Breast epithelium (tissue), 4 donors: ENCODE results near the gene ATRN. TPM values are rescaled to one million over a fixed set of nuclear protein-coding genes. Genes with fewer than 3 reads are reported as not detected.

Source experiments
- DNase-seq, 2 donors: peaks; one replicate each; pipeline ENCODE4 v3.0.0-alpha.2; 2019; ENCODE audit warnings: low spot score in 2 of 2
- H3K27ac ChIP-seq, 2 donors: fragments of 200-600 bp; sonication (generic) in 1 of 2; one replicate each; pipeline ENCODE4 v1.5.1; 2016 to 2019; ENCODE audit warnings: mild to moderate bottlenecking in 1 of 2
- H3K27me3 ChIP-seq, 2 donors: fragments of 200-600 bp; sonication (generic) in 1 of 2; one replicate each; pipeline versions ENCODE4 v1.5.1 to v1.6.0; 2017 to 2019; ENCODE audit warnings: control low read depth in 1 of 2, mild to moderate bottlenecking in 1 of 2
- H3K36me3 ChIP-seq: fragments of 200-600 bp; one replicate; pipeline ENCODE4 v1.5.1; 2019
- H3K4me1 ChIP-seq, 2 donors: fragments of 200-600 bp; sonication (generic); one replicate each; pipeline ENCODE4 v1.5.1; 2016 to 2019; ENCODE audit warnings: control low read depth in 1 of 2
- H3K4me3 ChIP-seq, 3 donors: fragments of 200-600 bp; sonication (generic); 1 replicate in 2 of 3; 2 replicates in 1 of 3; pipeline ENCODE4 v1.5.1; 2016 to 2019; ENCODE audit warnings: mild to moderate bottlenecking in 3 of 3, moderate library complexity in 2 of 3
- H3K9me3 ChIP-seq, 2 donors: fragments of 200-600 bp; sonication (generic) in 1 of 2; one replicate each; pipeline ENCODE4 v1.5.1; 2016 to 2019; ENCODE audit warnings: control low read depth in 1 of 2
- POLR2A ChIP-seq: fragments of 450-650 bp; IDR thresholded peaks from one replicate; pipeline ENCODE4 v1.6.1; 2016; ENCODE audit warnings: antibody characterized with exemption, mild to moderate bottlenecking, moderate library complexity
- POLR2AphosphoS5 ChIP-seq, 3 donors: sonication (generic); formaldehyde crosslinking; IDR thresholded peaks; one replicate each; pipeline ENCODE4 v1.6.1; 2017; ENCODE audit warnings: antibody characterized with exemption in 3 of 3
- intact Hi-C: fragments of 100-400 bp; cut with DNase I; formaldehyde crosslinking; loops from one replicate; pipeline ENCODE4 v1.15.1; 2023; ENCODE audit warnings: low total_unique reads
- total RNA-seq, 3 donors: library from RNA; depleted of rRNA; stranded (reverse); fragments of >200 nt; gene quantifications; one replicate each; pipeline ENCODE4 v1.1.0, GENCODE V29; 2016
- TF ChIP-seq, protein P1 (sequence below), 3 donors: fragments of 450-650 bp; IDR thresholded peaks; one replicate each; pipeline ENCODE4 v1.5.1; 2016 to 2017; ENCODE audit warnings: antibody characterized with exemption in 3 of 3, mild to moderate bottlenecking in 3 of 3, moderate library complexity in 3 of 3

ATRN gene
- total RNA-seq, 3 donors from 2014 or later: 26.5 to 35.6 (median 32.3) TPM

GRCh38 chr20:3477861-3478544 is 7.2 kb downstream of the ATRN start:
- Histone ChIP-seq H3K36me3 (no peaks in the 10 kb centered on the region), H3K4me1 (peaks cover 0 to under 1% of the 10 kb centered on the region in 2 donors), H3K27ac (no peak overlapping the region), H3K4me3 (no peak overlapping the region), H3K9me3 (no peaks in the 10 kb centered on the region), H3K27me3 (no peaks in the 10 kb centered on the region)
- TF ChIP-seq, protein P1, sequence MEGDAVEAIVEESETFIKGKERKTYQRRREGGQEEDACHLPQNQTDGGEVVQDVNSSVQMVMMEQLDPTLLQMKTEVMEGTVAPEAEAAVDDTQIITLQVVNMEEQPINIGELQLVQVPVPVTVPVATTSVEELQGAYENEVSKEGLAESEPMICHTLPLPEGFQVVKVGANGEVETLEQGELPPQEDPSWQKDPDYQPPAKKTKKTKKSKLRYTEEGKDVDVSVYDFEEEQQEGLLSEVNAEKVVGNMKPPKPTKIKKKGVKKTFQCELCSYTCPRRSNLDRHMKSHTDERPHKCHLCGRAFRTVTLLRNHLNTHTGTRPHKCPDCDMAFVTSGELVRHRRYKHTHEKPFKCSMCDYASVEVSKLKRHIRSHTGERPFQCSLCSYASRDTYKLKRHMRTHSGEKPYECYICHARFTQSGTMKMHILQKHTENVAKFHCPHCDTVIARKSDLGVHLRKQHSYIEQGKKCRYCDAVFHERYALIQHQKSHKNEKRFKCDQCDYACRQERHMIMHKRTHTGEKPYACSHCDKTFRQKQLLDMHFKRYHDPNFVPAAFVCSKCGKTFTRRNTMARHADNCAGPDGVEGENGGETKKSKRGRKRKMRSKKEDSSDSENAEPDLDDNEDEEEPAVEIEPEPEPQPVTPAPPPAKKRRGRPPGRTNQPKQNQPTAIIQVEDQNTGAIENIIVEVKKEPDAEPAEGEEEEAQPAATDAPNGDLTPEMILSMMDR (IDR thresholded peaks at IDR 0.05): no peak
- no peak for TF ChIP-seq POLR2A
- no peak for TF ChIP-seq POLR2AphosphoS5 (IDR thresholded peaks at IDR 0.05)
- no peak for DNase-seq
- intact Hi-C loops: no loop called here

DNA sequence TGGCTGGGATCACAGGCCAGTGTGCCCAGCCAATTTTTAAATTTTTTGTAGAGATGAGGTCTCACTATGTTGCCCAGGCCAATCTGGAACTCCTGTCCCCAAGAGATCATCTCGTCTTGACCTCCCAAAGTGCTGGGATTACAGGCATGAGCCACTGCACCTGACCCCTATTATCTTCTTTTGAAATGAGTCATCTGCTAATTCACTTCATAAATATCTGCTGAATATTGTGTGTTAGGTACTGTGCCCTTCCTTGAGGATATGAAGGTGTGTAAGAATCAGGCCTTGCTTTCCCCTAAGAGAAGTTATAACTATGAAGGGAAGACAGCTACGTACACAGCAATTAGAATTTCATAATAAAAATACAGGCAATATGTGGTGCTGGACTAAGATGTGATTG is 8.2 kb downstream of the ATRN start:
- H3K27me3 ChIP-seq: no peaks in the 10 kb centered on the region
- H3K4me3 ChIP-seq: no peak overlapping the region
- no peaks in the 10 kb centered on the region for H3K36me3 ChIP-seq
- TF ChIP-seq, protein P1 (IDR thresholded peaks at IDR 0.05): no peak
- no peak for TF ChIP-seq POLR2AphosphoS5 (IDR thresholded peaks at IDR 0.05)
- TF ChIP-seq POLR2A: no peak
- no peaks in the 10 kb centered on the region for H3K4me1 ChIP-seq
- intact Hi-C loops: no loop called here
- no peak overlapping the region for H3K27ac ChIP-seq
- no peaks in the 10 kb centered on the region for H3K9me3 ChIP-seq
- DNase-seq: no peak

DNA sequence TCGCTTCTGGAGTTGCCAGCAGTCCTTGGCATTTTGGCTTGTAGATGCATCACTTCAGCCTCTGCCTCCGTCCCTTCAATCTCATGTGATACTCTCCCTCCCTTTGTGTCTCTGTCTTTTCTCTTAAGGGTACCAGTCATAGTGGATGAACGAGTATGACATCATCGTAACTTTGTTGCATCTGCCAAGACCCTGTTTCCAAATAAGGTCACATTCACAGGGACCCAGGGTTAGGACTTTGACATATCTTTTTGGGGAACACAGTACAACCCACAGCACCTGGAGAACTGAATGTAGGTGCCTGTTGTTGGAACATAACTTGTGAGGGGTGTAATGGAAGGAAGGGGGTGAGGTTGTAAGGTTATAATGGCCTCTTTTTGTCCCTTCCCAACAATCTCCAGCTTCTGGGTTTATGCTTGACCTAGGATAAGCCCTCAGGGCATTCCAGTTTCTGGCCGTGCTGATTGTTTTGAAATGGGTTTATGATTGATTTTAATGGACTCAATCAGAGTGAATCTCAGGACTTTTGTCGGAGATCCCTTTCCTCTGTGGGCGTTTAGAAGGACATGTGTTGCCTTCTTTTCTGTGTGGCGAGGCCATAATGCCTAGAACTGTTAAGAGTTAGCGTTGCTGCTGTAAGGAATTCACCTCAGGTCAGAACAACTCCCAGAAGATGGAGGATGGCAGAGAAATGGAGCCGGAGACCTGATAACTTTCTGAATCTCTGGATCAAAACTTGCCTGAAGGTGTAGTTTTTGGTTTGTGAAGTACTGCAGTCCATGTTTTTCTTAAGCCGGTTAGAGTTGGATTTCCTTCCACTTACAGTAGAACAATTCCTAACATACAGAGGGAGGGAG is 9.2 kb downstream of the ATRN start:
- H3K27me3 ChIP-seq: no peaks in the 10 kb centered on the region
- no peaks in the 10 kb centered on the region for H3K4me1 ChIP-seq
- no peak overlapping the region for H3K27ac ChIP-seq
- H3K9me3 ChIP-seq: no peaks in the 10 kb centered on the region
- intact Hi-C loops: no loop called here
- TF ChIP-seq POLR2AphosphoS5 (IDR thresholded peaks at IDR 0.05) (no peak), POLR2A (no peak)
- TF ChIP-seq, protein P1 (IDR thresholded peaks at IDR 0.05): no peak
- no peak for DNase-seq
- no peak overlapping the region for H3K4me3 ChIP-seq
- no peaks in the 10 kb centered on the region for H3K36me3 ChIP-seq

- no peak for DNase-seq
- intact Hi-C loops: no loop called here
- no peaks in the 10 kb centered on the region for H3K36me3 ChIP-seq
- peaks cover 0 to 3% of the 10 kb centered on the region in 2 donors for H3K9me3 ChIP-seq
- no peak overlapping the region for H3K27ac ChIP-seq
- TF ChIP-seq, protein P1 (IDR thresholded peaks at IDR 0.05): no peak
- no peak overlapping the region for H3K4me3 ChIP-seq
- H3K4me1 ChIP-seq: no peaks in the 10 kb centered on the region
- no peaks in the 10 kb centered on the region for H3K27me3 ChIP-seq
These were observed 12.5 kb downstream of the ATRN start for GRCh38 chr20:3483309-3483708.

DNA sequence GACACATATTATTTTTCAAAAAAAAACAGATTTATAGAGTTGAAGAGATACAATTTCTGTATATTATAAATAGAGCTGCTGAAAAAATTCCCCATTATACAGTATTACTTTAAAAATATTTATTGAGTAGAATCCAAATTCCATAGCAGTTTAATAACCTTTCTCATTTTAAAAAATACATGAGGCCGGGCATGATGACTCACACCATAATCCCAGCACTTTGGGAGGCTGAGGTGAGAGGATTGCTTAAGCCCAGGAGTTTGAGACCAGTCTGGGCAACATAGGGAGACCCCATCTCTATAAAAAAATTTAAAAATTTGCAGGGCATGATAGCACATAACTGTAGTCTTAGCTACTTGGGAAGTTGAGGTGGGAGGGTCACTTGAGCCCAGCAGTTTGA is 13.0 kb downstream of the ATRN start:
- Histone ChIP-seq H3K27me3 (no peaks in the 10 kb centered on the region), H3K36me3 (no peaks in the 10 kb centered on the region), H3K4me3 (no peak overlapping the region), H3K27ac (no peak overlapping the region), H3K9me3 (peaks cover 0 to 3% of the 10 kb centered on the region in 2 donors), H3K4me1 (no peaks in the 10 kb centered on the region)
- DNase-seq: no peak
- intact Hi-C loops: no loop called here
- TF ChIP-seq POLR2A (no peak), POLR2AphosphoS5 (IDR thresholded peaks at IDR 0.05) (no peak)
